ENCODE measurements around the gene CEP120.
"Not testable (repeated sequence)": the region's sequence is repeated elsewhere in the genome, so short reads cannot be mapped to it uniquely, and the experiment has no call there.

Gene CEP120

GRCh38 chr5:123438902-123439301 lies 15.7 kb upstream of the CEP120 start:
- no peak for DNase-seq (ENCODE audit: low spot score)

GRCh38 chr5:123438244-123438643 lies 15.0 kb upstream of the CEP120 start:
- no peak for DNase-seq (ENCODE audit: low spot score)

GRCh38 chr5:123436201-123436600 lies 13.0 kb upstream of the CEP120 start:
- DNase-seq (ENCODE audit: low spot score): no peak

GRCh38 chr5:123434796-123435195 lies 11.6 kb upstream of the CEP120 start:
- DNase-seq (ENCODE audit: low spot score): no peak

- no peak for DNase-seq (ENCODE audit: low spot score)
Observed at GRCh38 chr5:123433596-123433995, 10.4 kb upstream of the CEP120 start.

GRCh38 chr5:123430441-123430840 lies 7.2 kb upstream of the CEP120 start:
- DNase-seq (ENCODE audit: low spot score): not testable (repeated sequence)

GRCh38 chr5:123429993-123430392 lies 6.8 kb upstream of the CEP120 start:
- DNase-seq (ENCODE audit: low spot score): no peak

- DNase-seq (ENCODE audit: low spot score): no peak
Observed at GRCh38 chr5:123429221-123429954, 6.2 kb upstream of the CEP120 start.

- no peak for DNase-seq (ENCODE audit: low spot score)
Observed at GRCh38 chr5:123428521-123429220, 5.5 kb upstream of the CEP120 start.

- DNase-seq (ENCODE audit: low spot score): no peak
Observed at GRCh38 chr5:123427281-123427680, 4.1 kb upstream of the CEP120 start.

- no peak for DNase-seq (ENCODE audit: low spot score)
Observed at GRCh38 chr5:123425431-123425830, 2.2 kb upstream of the CEP120 start.

- DNase-seq (ENCODE audit: low spot score): peak; percentile 57
Observed at GRCh38 chr5:123422433-123423277, 548 bp downstream of the CEP120 start.

GRCh38 chr5:123421773-123422172 lies 1.4 kb downstream of the CEP120 start:
- peak; percentile 21 for DNase-seq (ENCODE audit: low spot score)

- no peak for DNase-seq (ENCODE audit: low spot score)
Observed at GRCh38 chr5:123414974-123415373, 8.2 kb downstream of the CEP120 start.

GRCh38 chr5:123412206-123412605 lies 11.0 kb downstream of the CEP120 start:
- no peak for DNase-seq (ENCODE audit: low spot score)

GRCh38 chr5:123401999-123402398 lies 21.2 kb downstream of the CEP120 start:
- DNase-seq (ENCODE audit: low spot score): not testable (repeated sequence)

- DNase-seq (ENCODE audit: low spot score): no peak
Observed at GRCh38 chr5:123401320-123401719, 21.9 kb downstream of the CEP120 start.

GRCh38 chr5:123400870-123401291 lies 22.3 kb downstream of the CEP120 start:
- DNase-seq (ENCODE audit: low spot score): not testable (repeated sequence)

GRCh38 chr5:123398058-123398733 lies 25.0 kb downstream of the CEP120 start:
- DNase-seq (ENCODE audit: low spot score): no peak

GRCh38 chr5:123397538-123397937 lies 25.7 kb downstream of the CEP120 start:
- no peak for DNase-seq (ENCODE audit: low spot score)

- no peak for DNase-seq (ENCODE audit: low spot score)
Observed at GRCh38 chr5:123391009-123391408, 32.2 kb downstream of the CEP120 start.

GRCh38 chr5:123389794-123390193 lies 33.4 kb downstream of the CEP120 start:
- no peak for DNase-seq (ENCODE audit: low spot score)
